HepG2 (cell line): ENCODE measurements around the gene SLC31A2. TPM values are rescaled to one million over a fixed set of nuclear protein-coding genes. Genes with fewer than 3 reads are reported as not detected.

Experiments used
- GPBP1L1 ChIP-seq: sonication (generic); formaldehyde crosslinking; IDR thresholded peaks from 2 replicates; pipeline ENCODE4 v1.5.0; 2020; ENCODE audit warnings: mild to moderate bottlenecking, missing genetic modification reagents
- GRHL1 ChIP-seq: sonication (generic); formaldehyde crosslinking; conservative IDR thresholded peaks from 2 replicates; pipeline ENCODE4 v1.8.0; 2022; ENCODE audit warnings: missing genetic modification reagents
- NFYC ChIP-seq: IDR thresholded peaks from 2 replicates; pipeline ENCODE4 v1.6.1; 2016; ENCODE audit warnings: missing genetic modification reagents, missing compliant biosample characterization
- NR2C2 ChIP-seq: sonication (generic); formaldehyde crosslinking; IDR thresholded peaks from 2 replicates; pipeline ENCODE4 v1.4.0; 2020; ENCODE audit warnings: missing genetic modification reagents, mild to moderate bottlenecking, moderate library complexity, borderline replicate concordance
- POLR2G ChIP-seq: fragments of 200-400 bp; formaldehyde crosslinking; IDR thresholded peaks from 2 replicates; pipeline ENCODE4 v1.6.1; 2018; ENCODE audit warnings: mild to moderate bottlenecking, low read depth, low read length, moderate library complexity
- PRDM10 ChIP-seq: sonication (generic); formaldehyde crosslinking; IDR thresholded peaks from 2 replicates; pipeline ENCODE4 v1.4.0; 2020; ENCODE audit warnings: low read depth, missing genetic modification reagents
- SNAPC2 ChIP-seq: sonication (generic); formaldehyde crosslinking; IDR thresholded peaks from 2 replicates; pipeline ENCODE4 v1.8.1; 2022; ENCODE audit warnings: mild to moderate bottlenecking, missing genetic modification reagents
- TAF1 ChIP-seq: sonication (generic); formaldehyde crosslinking; IDR thresholded peaks from 2 replicates; pipeline ENCODE4 v1.4.0; 2020; ENCODE audit warnings: missing genetic modification reagents
- TBP ChIP-seq: sonication (generic); formaldehyde crosslinking; IDR thresholded peaks from 2 replicates; pipeline ENCODE4 v1.5.0; 2020; ENCODE audit warnings: missing genetic modification reagents
- ZFP36 ChIP-seq: fragments of 150-350 bp; IDR thresholded peaks from 2 replicates; pipeline ENCODE4 v1.6.1; 2018; ENCODE audit warnings: borderline replicate concordance, low read length, low read depth; ENCODE audit not compliant: partially characterized antibody
- ZKSCAN1 ChIP-seq: fragments of 150-350 bp; IDR thresholded peaks from 2 replicates; pipeline ENCODE4 v1.6.1; 2014; ENCODE audit warnings: low read length
- ZNF224 ChIP-seq: sonication (generic); formaldehyde crosslinking; IDR thresholded peaks from 2 replicates; pipeline ENCODE4 v1.5.0; 2020; ENCODE audit warnings: mild to moderate bottlenecking, missing genetic modification reagents
- ZNF234 ChIP-seq: sonication (generic); formaldehyde crosslinking; conservative IDR thresholded peaks from 2 replicates; pipeline ENCODE4 v1.5.1; 2020; ENCODE audit warnings: mild to moderate bottlenecking, missing genetic modification reagents
- ZNF281 ChIP-seq: sonication (generic); formaldehyde crosslinking; IDR thresholded peaks from 2 replicates; pipeline ENCODE4 v1.4.0; 2020; ENCODE audit warnings: missing genetic modification reagents, borderline replicate concordance
- ZNF326 ChIP-seq: sonication (generic); formaldehyde crosslinking; IDR thresholded peaks from 2 replicates; pipeline ENCODE4 v1.4.0; 2020; ENCODE audit warnings: missing genetic modification reagents, borderline replicate concordance
- ZNF468 ChIP-seq: sonication (generic); formaldehyde crosslinking; IDR thresholded peaks from 2 replicates; pipeline ENCODE4 v1.8.0; 2022; ENCODE audit warnings: mild to moderate bottlenecking, moderate library complexity, missing genetic modification reagents
- ZNF724P ChIP-seq: sonication (generic); formaldehyde crosslinking; IDR thresholded peaks from 2 replicates; pipeline ENCODE4 v1.8.0; 2022; ENCODE audit warnings: missing genetic modification reagents, borderline replicate concordance
- ZNF878 ChIP-seq: sonication (generic); formaldehyde crosslinking; IDR thresholded peaks from 2 replicates; pipeline ENCODE4 v1.8.1; 2023; ENCODE audit warnings: mild to moderate bottlenecking, missing genetic modification reagents, moderate library complexity
- polyA plus RNA-seq, 8 experiments: library from polyadenylated mRNA; depleted of rRNA in 3 of 8; stranded (reverse) in 7 of 8; unstranded in 1 of 8; fragments of >200 nt; fragmentation: Illumina TruSeq in 4 of 8; extraction: Trizol in 4 of 8; gene quantifications; 2 replicates each; pipeline versions ENCODE4 v1.2.1 to v1.2.3, GENCODE V29; 2011 to 2016; ENCODE audit warnings: low read depth in 4 of 8, missing spikeins in 1 of 8, mixed read lengths in 1 of 8; ENCODE audit not compliant: insufficient read depth in 1 of 8
- total RNA-seq, 5 experiments: library from RNA; depleted of rRNA; stranded (reverse); fragments of >200 nt; fragmentation: Illumina TruSeq; extraction: Trizol; gene quantifications; 2 replicates each; pipeline ENCODE4 v1.2.3, GENCODE V29; 2016; ENCODE audit warnings: low read depth in 1 of 5

Gene SLC31A2
- total and polyA plus RNA-seq, 2 of the 13 experiments (the other 11 are each of a cell fraction or from before 2014, with no cell fraction given): 9.3 to 10.2 TPM

GRCh38 chr9:113150670-113151611 is at the start of gene SLC31A2 (continued):
- TF ChIP-seq PRDM10: no peak
- no peak for TF ChIP-seq GPBP1L1 (CRISPR knock-in tag)
- peak; percentile 78 for TF ChIP-seq POLR2G
- peak; percentile 18; the same call in 1 of the 2 replicates for TF ChIP-seq SNAPC2
- TF ChIP-seq NR2C2: peak; percentile 56; the same call in 1 of the 2 replicates
- TF ChIP-seq ZKSCAN1: no peak
- TF ChIP-seq TAF1 (CRISPR knock-in tag): peak; percentile 79
- TF ChIP-seq TBP: no peak
- TF ChIP-seq ZNF878 (CRISPR knock-in tag): no peak
- TF ChIP-seq ZFP36: no peak
- TF ChIP-seq ZNF724P (CRISPR knock-in tag): no peak
- no peak for TF ChIP-seq ZNF234 (CRISPR knock-in tag)
- TF ChIP-seq ZNF224 (CRISPR knock-in tag): no peak
- no peak for TF ChIP-seq ZNF468 (CRISPR knock-in tag)
- TF ChIP-seq NFYC: no peak
- TF ChIP-seq GRHL1 (CRISPR knock-in tag): no peak
- TF ChIP-seq ZNF326 (CRISPR knock-in tag): no peak
- no peak for TF ChIP-seq ZNF281 (CRISPR knock-in tag)
